ENCODE results near the gene COA5.

GRCh38 chr2:98583816-98584618 lies 24.3 kb downstream of the COA5 start:
- TF ChIP-seq, protein P1, sequence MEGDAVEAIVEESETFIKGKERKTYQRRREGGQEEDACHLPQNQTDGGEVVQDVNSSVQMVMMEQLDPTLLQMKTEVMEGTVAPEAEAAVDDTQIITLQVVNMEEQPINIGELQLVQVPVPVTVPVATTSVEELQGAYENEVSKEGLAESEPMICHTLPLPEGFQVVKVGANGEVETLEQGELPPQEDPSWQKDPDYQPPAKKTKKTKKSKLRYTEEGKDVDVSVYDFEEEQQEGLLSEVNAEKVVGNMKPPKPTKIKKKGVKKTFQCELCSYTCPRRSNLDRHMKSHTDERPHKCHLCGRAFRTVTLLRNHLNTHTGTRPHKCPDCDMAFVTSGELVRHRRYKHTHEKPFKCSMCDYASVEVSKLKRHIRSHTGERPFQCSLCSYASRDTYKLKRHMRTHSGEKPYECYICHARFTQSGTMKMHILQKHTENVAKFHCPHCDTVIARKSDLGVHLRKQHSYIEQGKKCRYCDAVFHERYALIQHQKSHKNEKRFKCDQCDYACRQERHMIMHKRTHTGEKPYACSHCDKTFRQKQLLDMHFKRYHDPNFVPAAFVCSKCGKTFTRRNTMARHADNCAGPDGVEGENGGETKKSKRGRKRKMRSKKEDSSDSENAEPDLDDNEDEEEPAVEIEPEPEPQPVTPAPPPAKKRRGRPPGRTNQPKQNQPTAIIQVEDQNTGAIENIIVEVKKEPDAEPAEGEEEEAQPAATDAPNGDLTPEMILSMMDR (IDR thresholded peaks at IDR 0.05), result no peak
- no peak for TF ChIP-seq ZFX (IDR thresholded peaks at IDR 0.05; ENCODE audit: borderline replicate concordance)

All from 22Rv1 (cell line).